HepG2 (cell line): Measurements from ENCODE around the gene PPARA. TPM values are rescaled to one million over a fixed set of nuclear protein-coding genes. Genes with fewer than 3 reads are reported as not detected.

Experiments
- ATAC-seq: fragments of 200-7000 bp; cut with Tn5 transposase; 3 replicates; pipeline ENCODE4 v1.9.1; 2020; ENCODE audit warnings: mild to moderate bottlenecking, moderate library complexity
- BruUV-seq: library from RNA; stranded (reverse); fragments of 400-500 nt; replicated peaks from 2 replicates; lab custom pipeline; 2021; lab: Mats Ljungman, UMichigan
- CTCF ChIA-PET: fragments of 300-600 bp; formaldehyde crosslinking; extraction: SDS; loops from one replicate; lab custom pipeline; 2021; ENCODE audit warnings: low total read pairs, inconsistent platforms, low intra/inter-chr PET ratio; lab: Yijun Ruan, JAX
- POLR2A ChIA-PET: fragments of 350-600 bp; sonication (Branson Sonifier 250); formaldehyde crosslinking; loops from one replicate; lab custom pipeline; 2020; ENCODE audit warnings: antibody characterized with exemption, inconsistent platforms; lab: Yijun Ruan, JAX
- DNase-seq: peaks from one replicate; pipeline ENCODE4 v3.0.0-alpha.2; 2015; ENCODE audit warnings: low spot score
- FAIRE-seq: peaks from 3 replicates; lab custom pipeline; 2011; peaks lifted over from hg19 to GRCh38; lab: Jason Lieb, UNC
- H2AFZ ChIP-seq: one replicate; pipeline ENCODE4 v1.6.1; 2011; ENCODE audit warnings: low read length, inconsistent platforms
- H3K27ac ChIP-seq: fragments of 300-600 bp; 3 replicates; pipeline ENCODE4 v1.8.0; 2011; ENCODE audit warnings: mixed run types, mild to moderate bottlenecking, mixed read lengths, low read length, inconsistent platforms; ENCODE audit not compliant: insufficient read depth; ENCODE audit errors: extremely low read length
- H3K27me3 ChIP-seq, 2 experiments: fragments of 200-600 bp in 1 of 2; 2 replicates in 1 of 2; 3 replicates in 1 of 2; pipeline versions ENCODE4 v1.6.0 to v1.8.0; 2011; ENCODE audit warnings: low read length in 2 of 2, mild to moderate bottlenecking in 2 of 2, moderate library complexity in 2 of 2, inconsistent platforms in 1 of 2; ENCODE audit not compliant: insufficient read depth in 2 of 2, control insufficient read depth in 1 of 2
- H3K36me3 ChIP-seq, 2 experiments: fragments of 200-600 bp in 1 of 2; replicated peaks in 1 of 2; 2 replicates in 1 of 2; 3 replicates in 1 of 2; pipeline versions ENCODE4 v1.5.1 to v1.8.0; 2011; ENCODE audit warnings: low read length in 2 of 2, inconsistent platforms in 1 of 2; ENCODE audit not compliant: insufficient read depth in 2 of 2, control insufficient read depth in 1 of 2
- H3K4me1 ChIP-seq: 2 replicates; pipeline ENCODE4 v1.5.1; 2012; ENCODE audit warnings: low read length, inconsistent platforms; ENCODE audit not compliant: insufficient read depth
- H3K4me2 ChIP-seq: 2 replicates; pipeline ENCODE4 v1.6.0; 2011; ENCODE audit warnings: low read depth, low read length, inconsistent platforms
- H3K4me3 ChIP-seq, 3 experiments: fragments of 200-600 bp in 1 of 3; sonication (generic), shearing (Covaris generic) in 1 of 3; replicated peaks in 1 of 3; 2 replicates each; pipeline ENCODE4 v1.5.1; 2011 to 2016; ENCODE audit warnings: low read length in 3 of 3, inconsistent platforms in 2 of 3, low read depth in 2 of 3, mild to moderate bottlenecking in 2 of 3, control low read depth in 1 of 3, mixed read lengths in 1 of 3; ENCODE audit not compliant: insufficient read depth in 1 of 3
- H3K79me2 ChIP-seq: one replicate; pipeline ENCODE4 v1.6.1; 2011; ENCODE audit warnings: low read length, inconsistent platforms; ENCODE audit not compliant: insufficient read depth
- H3K9ac ChIP-seq: 2 replicates; pipeline ENCODE4 v1.6.0; 2011; ENCODE audit warnings: mild to moderate bottlenecking, low read depth, low read length, inconsistent platforms; ENCODE audit not compliant: insufficient read depth
- H3K9me3 ChIP-seq: 2 replicates; pipeline ENCODE4 v1.5.1; 2012; ENCODE audit warnings: mild to moderate bottlenecking, low read length
- H4K20me1 ChIP-seq: 2 replicates; pipeline ENCODE4 v1.6.0; 2011; ENCODE audit warnings: inconsistent platforms, mild to moderate bottlenecking, low read length, moderate library complexity; ENCODE audit not compliant: insufficient read depth
- CBX1 ChIP-seq: IDR thresholded peaks from one replicate; pipeline ENCODE4 v1.6.1; 2016; ENCODE audit warnings: antibody characterized with exemption, low read depth
- HNRNPL ChIP-seq: fragments of 200-400 bp; formaldehyde crosslinking; IDR thresholded peaks from 2 replicates; pipeline ENCODE4 v1.6.1; 2017; ENCODE audit warnings: mild to moderate bottlenecking, low read depth, low read length
- REL ChIP-seq: sonication (generic); formaldehyde crosslinking; conservative IDR thresholded peaks from 2 replicates; pipeline ENCODE4 v1.8.0; 2022; ENCODE audit warnings: mild to moderate bottlenecking, missing genetic modification reagents, moderate library complexity
- ZNF263 ChIP-seq: sonication (generic); formaldehyde crosslinking; IDR thresholded peaks from 2 replicates; pipeline ENCODE4 v1.4.0; 2020; ENCODE audit warnings: missing genetic modification reagents
- WGBS: methylation state at CpG from one replicate; pipeline ENCODE4 v1.1.6; 2017; ENCODE audit warnings: low lambda C conversion rate; 5-methylcytosine and 5-hydroxymethylcytosine counted together
- in situ Hi-C: cut with HindIII; loops from 2 replicates; pipeline ENCODE4 v1.10.0; 2017; ENCODE audit warnings: low pct_unique_long_range_greater_than_20kb; ENCODE audit not compliant: extremely low pct_ligation_motif_present
- intact Hi-C: fragments of 100-400 bp; cut with micrococcal nuclease; formaldehyde crosslinking; loops from one replicate; pipeline ENCODE4 v1.10.0; 2022; ENCODE audit not compliant: unreplicated experiment
- polyA plus RNA-seq, 8 experiments: library from polyadenylated mRNA; depleted of rRNA in 3 of 8; stranded (reverse) in 7 of 8; unstranded in 1 of 8; fragments of >200 nt; fragmentation: Illumina TruSeq in 4 of 8; extraction: Trizol in 4 of 8; gene quantifications; 2 replicates each; pipeline versions ENCODE4 v1.2.1 to v1.2.3, GENCODE V29; 2011 to 2016; ENCODE audit warnings: low read depth in 4 of 8, missing spikeins in 1 of 8, mixed read lengths in 1 of 8; ENCODE audit not compliant: insufficient read depth in 1 of 8
- total RNA-seq, 5 experiments: library from RNA; depleted of rRNA; stranded (reverse); fragments of >200 nt; fragmentation: Illumina TruSeq; extraction: Trizol; gene quantifications; 2 replicates each; pipeline ENCODE4 v1.2.3, GENCODE V29; 2016; ENCODE audit warnings: low read depth in 1 of 5

PPARA gene
- total and polyA plus RNA-seq, 2 of the 13 experiments (the other 11 are each of a cell fraction or from before 2014, with no cell fraction given) = 18.2 to 24.7 TPM

DNA sequence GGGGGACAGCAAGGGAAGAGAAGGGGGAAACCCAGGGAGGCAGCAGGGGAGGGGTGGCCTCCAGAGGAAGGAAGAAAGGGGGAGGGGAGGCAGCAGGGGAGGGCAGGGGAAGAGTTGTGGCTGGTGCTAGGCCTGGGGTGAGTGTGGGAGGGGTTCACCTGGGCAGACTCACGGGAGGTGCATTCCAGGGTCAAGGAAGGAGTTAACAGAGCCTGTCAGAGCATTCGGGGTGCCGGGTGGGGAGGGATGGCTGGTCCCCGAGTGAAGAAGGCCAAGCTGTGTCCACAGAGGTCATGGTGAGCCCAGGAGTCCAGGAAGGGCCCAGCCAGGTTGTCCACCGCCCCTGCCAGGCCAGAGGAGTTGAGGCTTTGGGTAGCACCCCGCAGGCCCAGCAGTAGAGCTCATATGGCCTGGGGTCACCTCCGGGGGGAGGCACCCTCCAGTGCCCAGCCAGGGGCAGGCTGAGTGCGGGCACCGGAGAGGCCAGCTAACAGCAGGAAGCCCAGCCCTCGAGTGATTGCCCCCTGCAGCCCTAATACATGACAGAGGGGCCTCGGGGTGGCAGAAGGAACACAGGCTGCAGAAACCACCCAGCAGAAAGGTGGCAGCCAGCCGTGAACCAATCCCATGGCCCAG, 31.1 kb upstream of the PPARA start:
- Histone ChIP-seq H3K4me1 (peaks cover 46% of the 10 kb centered on the region), H3K27me3 (peaks cover 4 to 55% of the 10 kb centered on the region in 2 experiments; a peak in 4 of 5 replicates), H3K9ac (no peak overlapping the region), H3K27ac (no peak overlapping the region), H2AFZ (no peak overlapping the region), H3K4me2 (no peak overlapping the region)
- in situ Hi-C loops = loop anchor here (25.0 kb wide), 1 partner anchor 482 kb away; no protein-coding TSS in a partner anchor
- CTCF ChIA-PET = interaction anchor here (3.9 kb wide), 1 partner anchor 124 kb away, joined by 86 read pairs; no protein-coding TSS in a partner anchor
- POLR2A ChIA-PET = interaction anchor here (0.6 kb wide), 1 partner anchor 123 kb away, joined by 4 read pairs; no protein-coding TSS in a partner anchor
- 10% methylated on average over 2 of the region's 12 CpGs for WGBS
- FAIRE-seq = no peak
- TF ChIP-seq CBX1 (no peak), HNRNPL (0 out of 2 replicates have a peak, but pooled peaks have one; percentile 35)
- TF ChIP-seq, all 625 proteins: peak for 1
- Histone ChIP-seq H3K9me3 (no peaks in the 10 kb centered on the region), H3K36me3 (no peaks in the 10 kb centered on the region), H4K20me1 (no peaks in the 10 kb centered on the region), H3K79me2 (no peaks in the 10 kb centered on the region), H3K4me3 (no peak overlapping the region; a peak in 1 of 6 replicates)
- DNase-seq (no peak), ATAC-seq (no peak)
- intact Hi-C loops = no loop called here
- BruUV-seq = no TSS peak

DNA sequence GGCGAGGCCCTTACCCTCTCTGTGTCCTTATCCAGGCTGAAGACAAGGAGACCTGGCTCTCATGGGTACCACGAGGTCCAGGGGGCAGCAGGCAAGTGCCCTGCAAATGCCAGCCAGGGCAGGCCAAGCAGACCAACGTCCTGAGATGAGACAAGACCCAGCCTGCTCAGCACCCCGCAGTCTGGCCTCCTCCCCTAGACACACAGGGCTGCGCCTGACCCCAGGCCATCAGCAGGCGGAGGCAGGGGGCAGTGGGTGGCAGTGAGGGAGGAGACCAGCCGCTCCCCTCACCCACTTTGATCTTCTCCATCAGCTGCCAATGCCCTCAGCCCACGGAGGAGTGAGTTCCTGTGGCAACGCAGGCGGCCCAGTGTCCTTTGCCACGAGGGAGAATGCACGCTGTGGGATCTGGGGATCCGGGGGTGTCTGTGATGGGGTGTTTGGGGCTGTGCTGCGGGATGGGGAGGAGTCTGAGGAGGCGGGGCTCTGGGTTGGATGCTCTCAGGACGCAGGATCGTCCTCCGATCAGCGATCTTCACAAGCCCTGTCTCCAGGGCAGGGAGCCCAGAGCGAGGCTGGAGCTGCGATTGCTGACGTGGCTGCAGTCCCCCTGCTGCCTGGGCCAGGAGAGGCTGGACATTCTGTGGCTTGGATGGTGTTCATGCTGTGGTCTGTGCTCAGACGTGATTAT, 30.5 kb upstream of the PPARA start:
- Histone ChIP-seq H3K79me2 (no peaks in the 10 kb centered on the region), H3K9ac (no peak overlapping the region), H3K9me3 (no peaks in the 10 kb centered on the region), H3K27ac (no peak overlapping the region), H3K4me1 (peaks cover 39% of the 10 kb centered on the region), H2AFZ (no peak overlapping the region), H3K36me3 (no peaks in the 10 kb centered on the region), H4K20me1 (no peaks in the 10 kb centered on the region), H3K4me2 (peak overlapping the region; percentile 25; the same call in 1 of the 2 replicates), H3K27me3 (peaks cover 7 to 61% of the 10 kb centered on the region in 2 experiments; a peak in 4 of 5 replicates), H3K4me3 (peak overlapping the region in 1 of 3 experiments; percentile 10; a peak in 1 of 6 replicates)
- in situ Hi-C loops (loop anchor here (5.0 to 25.0 kb wide), 2 partner anchors 192 to 483 kb away; no protein-coding TSS in a partner anchor), intact Hi-C loops (no loop called here)
- no peak for FAIRE-seq
- CTCF ChIA-PET = interaction anchor here (1.4 kb wide), 1 partner anchor 113 kb away, joined by 4 read pairs; no protein-coding TSS in a partner anchor
- DNase-seq = no peak
- no peak for ATAC-seq
- peak; percentile 14; the same call in 1 of the 2 replicates for TF ChIP-seq ZNF263
- no peak for TF ChIP-seq REL (CRISPR knock-in tag)
- POLR2A ChIA-PET = no interaction called here
- 13% methylated on average over 5 of the region's 23 CpGs for WGBS
- no TSS peak for BruUV-seq
